Dermis microvascular lymphatic vessel endothelial cell (primary cell): Measurements from ENCODE around the gene CLEC4G. TPM values are rescaled to one million over a fixed set of nuclear protein-coding genes. Genes with fewer than 3 reads are reported as not detected.

Experiments used
- total RNA-seq: library from RNA; depleted of rRNA; stranded (reverse); fragments of >200 nt; gene quantifications from 2 replicates; pipeline ENCODE4 v1.2.1, GENCODE V29; 2014

The CLEC4G gene
- total RNA-seq, 1 donor from 2014 or later = not detected

Other genes starting within 250 kb of the CLEC4G start
- gene PEX11G, start 243.1 kb downstream of the CLEC4G start, total RNA-seq = 1.8 and 2.3 TPM in 2 replicates
- gene ZNF358, start 216.0 kb downstream of the CLEC4G start, total RNA-seq = 8.3 and 21.7 TPM in 2 replicates
- gene MCOLN1, start 209.5 kb downstream of the CLEC4G start, total RNA-seq = 2.8 and 7.1 TPM in 2 replicates
- gene PNPLA6, start 196.4 kb downstream of the CLEC4G start, total RNA-seq = 63.7 and 90.4 TPM in 2 replicates
- gene CAMSAP3, start 136.2 kb downstream of the CLEC4G start, total RNA-seq = under 0.01 TPM in 1 of 2 replicates, not detected in the other
- 19.4 and 26.0 TPM in 2 replicates for gene XAB2, start 102.6 kb downstream of the CLEC4G start, total RNA-seq
- gene PET100, start 102.3 kb downstream of the CLEC4G start, total RNA-seq = 17.7 and 28.5 TPM in 2 replicates
- gene PCP2, start 98.4 kb downstream of the CLEC4G start, total RNA-seq = not detected in 2 replicates
- 22.3 and 34.8 TPM in 2 replicates for gene STXBP2, start 95.0 kb downstream of the CLEC4G start, total RNA-seq
- gene RETN, start 63.1 kb downstream of the CLEC4G start, total RNA-seq = not detected in 2 replicates
- gene MCEMP1, start 55.0 kb downstream of the CLEC4G start, total RNA-seq = not detected in 2 replicates
- gene TRAPPC5, start 51.3 kb downstream of the CLEC4G start, total RNA-seq = 93.8 and 106 TPM in 2 replicates
- gene FCER2, start 30.0 kb downstream of the CLEC4G start, total RNA-seq = not detected in 2 replicates
- under 0.01 TPM in 2 replicates for gene CD209, start 15.4 kb upstream of the CLEC4G start, total RNA-seq
- 41.8 and 143 TPM in 2 replicates for gene CLEC4M, start 31.1 kb upstream of the CLEC4G start, total RNA-seq
- 6.2 and 10.6 TPM in 2 replicates for gene EVI5L, start 98.1 kb upstream of the CLEC4G start, total RNA-seq
- not detected in 2 replicates for gene PRR36, start 142.3 kb upstream of the CLEC4G start, total RNA-seq
- 0.77 and 1.1 TPM in 2 replicates for gene LRRC8E, start 156.4 kb upstream of the CLEC4G start, total RNA-seq
- 6.9 and 11.4 TPM in 2 replicates for gene MAP2K7, start 171.8 kb upstream of the CLEC4G start, total RNA-seq
- gene TGFBR3L, start 182.7 kb upstream of the CLEC4G start, total RNA-seq = 0.25 and 0.26 TPM in 2 replicates
- gene SNAPC2, start 188.2 kb upstream of the CLEC4G start, total RNA-seq = 5.1 and 5.8 TPM in 2 replicates
- gene CTXN1, start 194.0 kb upstream of the CLEC4G start, total RNA-seq = 1.5 and 2.9 TPM in 2 replicates
- 26.2 and 30.2 TPM in 2 replicates for gene TIMM44, start 211.6 kb upstream of the CLEC4G start, total RNA-seq